IPS-18c (cell line): ENCODE measurements around the gene GTF2A1L.

Source experiments
- H3K4me3 ChIP-seq: 2 replicates; pipeline ENCODE4 v1.7.0; 2013; ENCODE audit warnings: low read depth, mild to moderate bottlenecking, low read length, moderate library complexity; ENCODE audit not compliant: insufficient read depth
- H3K9me3 ChIP-seq: one replicate; pipeline ENCODE4 v1.6.1; 2013; ENCODE audit warnings: mild to moderate bottlenecking, low read length, moderate library complexity; ENCODE audit not compliant: control insufficient read depth, insufficient read depth

Gene GTF2A1L

GRCh38 chr2:48715042-48715899 is 97.6 kb downstream of the GTF2A1L start:
- H3K4me3 ChIP-seq, result no peak overlapping the region

GRCh38 chr2:48715956-48716355 is 98.3 kb downstream of the GTF2A1L start:
- no peak overlapping the region for H3K4me3 ChIP-seq
- H3K9me3 ChIP-seq, result no peaks in the 10 kb centered on the region

More at GRCh38 chr2:48715042-48715899, 97.6 kb downstream of the GTF2A1L start:
- no peaks in the 10 kb centered on the region for H3K9me3 ChIP-seq

DNA sequence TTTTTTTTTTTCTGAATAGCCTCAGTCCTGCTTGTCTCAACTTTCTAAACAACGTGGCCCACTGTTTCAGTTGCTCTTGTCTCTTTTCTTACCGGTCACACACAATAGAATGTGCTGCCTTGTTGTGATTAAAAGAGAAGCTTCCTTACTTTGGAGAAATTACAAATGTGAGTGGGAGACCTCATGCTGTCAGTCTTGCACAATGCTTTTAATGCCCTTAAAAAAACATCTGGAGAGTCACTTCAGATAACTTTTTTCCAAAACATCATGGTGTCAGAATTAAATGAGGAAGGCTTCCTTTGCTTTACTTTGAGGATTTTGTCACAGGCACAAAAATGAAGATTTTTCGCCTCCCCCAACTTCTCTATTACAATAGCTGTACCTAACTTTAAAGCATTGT is 100.2 kb downstream of the GTF2A1L start:
- no peak overlapping the region for H3K4me3 ChIP-seq
- no peaks in the 10 kb centered on the region for H3K9me3 ChIP-seq

DNA sequence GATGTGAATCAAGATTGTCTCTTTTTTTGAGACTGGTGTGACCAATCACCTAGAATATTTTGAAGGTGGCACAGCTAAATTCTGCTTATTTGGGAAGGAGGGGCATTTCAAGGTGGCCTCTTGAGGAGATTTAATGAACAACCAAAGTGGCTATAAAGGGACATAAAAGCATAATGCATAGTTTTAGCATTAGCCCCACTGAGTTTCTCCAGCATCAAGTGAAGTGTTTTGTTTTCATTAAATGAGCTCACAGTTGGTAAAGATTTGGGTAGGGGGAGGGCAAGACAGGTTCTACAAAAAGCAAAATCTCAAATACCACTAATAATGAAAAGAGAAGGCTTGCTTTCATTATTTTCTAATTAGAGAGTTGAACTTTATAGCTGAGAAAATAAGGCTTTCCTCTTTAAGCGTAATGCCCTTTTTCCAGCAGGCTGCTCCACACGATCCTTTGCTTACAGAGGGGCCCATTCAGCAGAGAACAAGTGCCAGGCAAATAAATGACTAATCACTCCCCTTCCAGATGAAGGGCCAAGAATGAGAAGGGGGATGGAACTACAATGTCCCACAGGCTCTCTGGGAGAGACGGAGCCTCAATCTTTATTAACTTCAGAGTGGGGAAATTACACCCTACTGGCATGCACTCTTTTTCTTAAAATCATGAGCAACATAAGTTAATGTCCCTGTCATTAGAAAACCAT is 102.0 kb downstream of the GTF2A1L start:
- no peaks in the 10 kb centered on the region for H3K9me3 ChIP-seq

GRCh38 chr2:48721158-48721557 is 103.5 kb downstream of the GTF2A1L start:
- H3K4me3 ChIP-seq, result no peak overlapping the region

More for the DNA sequence above, 102.0 kb downstream of the GTF2A1L start:
- no peak overlapping the region for H3K4me3 ChIP-seq

DNA sequence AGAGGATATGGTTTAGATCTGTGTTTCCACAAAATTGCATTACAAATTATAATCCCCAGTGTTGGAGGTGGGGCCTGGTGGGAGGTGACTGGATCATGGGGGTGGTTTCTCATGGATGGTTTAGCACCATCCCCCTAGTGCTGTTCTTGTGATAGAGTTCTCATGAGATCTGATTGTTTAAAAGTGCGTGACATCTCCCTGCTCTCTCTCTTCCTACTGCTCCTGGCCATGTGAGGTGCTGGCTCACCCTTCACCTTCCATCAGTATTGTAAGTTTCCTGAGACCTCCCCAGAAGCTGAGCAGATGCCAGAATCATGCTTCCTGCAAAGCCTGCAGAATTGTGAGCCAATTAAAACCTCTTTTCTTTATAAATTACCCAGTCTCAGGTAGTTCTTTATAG is 104.7 kb downstream of the GTF2A1L start:
- no peaks in the 10 kb centered on the region for H3K9me3 ChIP-seq
- H3K4me3 ChIP-seq, result no peak overlapping the region

More at GRCh38 chr2:48721158-48721557, 103.5 kb downstream of the GTF2A1L start:
- no peaks in the 10 kb centered on the region for H3K9me3 ChIP-seq

GRCh38 chr2:48723129-48723528 is 105.5 kb downstream of the GTF2A1L start:
- Histone ChIP-seq H3K9me3 (no peaks in the 10 kb centered on the region), H3K4me3 (no peak overlapping the region)

DNA sequence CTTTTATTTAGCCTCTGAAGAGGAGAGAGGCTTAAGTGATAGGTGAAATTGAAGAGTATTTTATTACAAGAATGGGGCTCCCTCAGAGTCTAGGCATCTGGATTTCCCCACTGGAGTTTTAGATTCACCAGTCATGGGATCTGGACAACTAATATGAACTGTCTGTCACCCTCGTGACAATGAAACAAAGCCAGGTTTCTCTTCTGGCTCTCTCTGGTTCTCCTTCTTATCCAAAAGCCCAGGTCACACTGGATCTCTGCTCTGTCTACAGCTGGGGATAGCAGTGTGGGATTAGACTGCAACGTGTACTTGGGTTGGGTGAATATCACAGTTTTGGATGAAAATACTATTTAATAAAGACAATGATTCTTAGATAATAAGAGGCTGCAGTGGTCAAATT is 106.6 kb downstream of the GTF2A1L start:
- Histone ChIP-seq H3K4me3 (no peak overlapping the region), H3K9me3 (no peaks in the 10 kb centered on the region)

GRCh38 chr2:48725696-48726494 is 108.2 kb downstream of the GTF2A1L start:
- no peaks in the 10 kb centered on the region for H3K9me3 ChIP-seq

DNA sequence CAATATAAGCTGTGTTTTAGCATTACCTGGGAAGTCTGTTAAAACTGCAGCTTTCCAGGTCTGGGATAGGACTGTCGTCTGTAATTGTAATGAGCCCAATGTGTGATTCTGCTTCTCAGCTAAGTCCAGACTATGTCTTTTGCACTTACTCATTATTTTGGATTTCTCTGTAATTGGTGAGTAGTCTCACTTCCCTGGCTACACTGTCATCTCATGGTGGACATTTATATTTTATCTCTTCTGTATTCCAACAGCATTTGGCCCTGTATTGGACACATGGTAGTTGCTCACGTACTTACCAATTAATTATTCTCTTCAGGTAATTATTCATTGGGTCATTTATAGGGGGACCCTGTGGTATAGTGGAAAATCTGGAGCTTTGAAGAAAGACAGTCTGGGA is 109.9 kb downstream of the GTF2A1L start:
- H3K4me3 ChIP-seq, result no peak overlapping the region
- no peaks in the 10 kb centered on the region for H3K9me3 ChIP-seq

More at GRCh38 chr2:48725696-48726494, 108.2 kb downstream of the GTF2A1L start:
- no peak overlapping the region for H3K4me3 ChIP-seq

DNA sequence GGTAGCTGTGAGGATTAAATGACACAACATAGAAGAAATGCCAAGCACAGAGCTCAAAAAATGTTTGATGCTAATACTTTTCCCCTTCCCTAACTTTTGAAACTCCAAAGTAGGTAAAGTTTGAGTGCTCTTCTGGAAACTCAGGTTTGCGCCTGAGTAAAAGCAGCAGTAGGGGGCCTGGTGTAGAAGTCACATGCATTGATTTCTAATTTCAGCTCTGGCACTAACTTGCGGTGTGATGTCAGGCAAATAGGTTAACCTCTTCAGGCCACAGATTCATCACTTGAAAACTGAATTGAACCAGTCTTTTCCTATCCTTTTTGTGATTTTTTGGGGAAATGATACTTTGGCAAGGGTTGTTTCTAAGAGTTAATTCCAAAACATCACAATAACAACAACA is 110.6 kb downstream of the GTF2A1L start:
- H3K4me3 ChIP-seq, result no peak overlapping the region
- H3K9me3 ChIP-seq, result no peaks in the 10 kb centered on the region

DNA sequence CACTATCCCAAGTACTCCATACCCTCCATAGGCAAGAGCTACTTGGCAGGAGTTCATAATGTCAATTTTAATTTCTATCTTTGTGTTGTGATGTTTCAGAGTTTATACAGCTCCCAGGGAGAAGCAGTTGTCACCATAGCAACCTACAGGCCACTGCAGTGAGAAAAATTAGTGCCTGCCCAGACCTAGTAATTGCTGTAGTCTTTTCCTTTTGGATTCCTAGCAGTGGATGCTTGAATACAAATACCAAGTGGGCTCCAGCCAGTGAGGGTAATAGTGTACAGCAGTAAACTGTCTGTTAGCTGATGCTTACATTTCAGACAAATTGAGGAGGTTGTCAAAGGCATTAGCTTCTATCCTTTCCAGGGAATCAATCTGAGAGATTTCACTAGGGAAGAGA is 111.2 kb downstream of the GTF2A1L start:
- no peaks in the 10 kb centered on the region for H3K9me3 ChIP-seq
- no peak overlapping the region for H3K4me3 ChIP-seq
